Measurements from ENCODE around the gene KCNIP2. TPM values are rescaled to one million over a fixed set of nuclear protein-coding genes. Genes with fewer than 3 reads are reported as not detected.

KCNIP2 gene
- polyA plus RNA-seq, 1 of the 3 experiments (the other 2 are of a cell fraction): 1.0 TPM

- TF ChIP-seq, protein P1, sequence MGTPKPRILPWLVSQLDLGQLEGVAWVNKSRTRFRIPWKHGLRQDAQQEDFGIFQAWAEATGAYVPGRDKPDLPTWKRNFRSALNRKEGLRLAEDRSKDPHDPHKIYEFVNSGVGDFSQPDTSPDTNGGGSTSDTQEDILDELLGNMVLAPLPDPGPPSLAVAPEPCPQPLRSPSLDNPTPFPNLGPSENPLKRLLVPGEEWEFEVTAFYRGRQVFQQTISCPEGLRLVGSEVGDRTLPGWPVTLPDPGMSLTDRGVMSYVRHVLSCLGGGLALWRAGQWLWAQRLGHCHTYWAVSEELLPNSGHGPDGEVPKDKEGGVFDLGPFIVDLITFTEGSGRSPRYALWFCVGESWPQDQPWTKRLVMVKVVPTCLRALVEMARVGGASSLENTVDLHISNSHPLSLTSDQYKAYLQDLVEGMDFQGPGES (IDR thresholded peaks at IDR 0.05; ENCODE audit: low read depth, low read length): no peak
- no peak for TF ChIP-seq CHD2 (IDR thresholded peaks at IDR 0.05; ENCODE audit: low read length, partially characterized antibody)
- no peak for TF ChIP-seq TCF12 (IDR thresholded peaks at IDR 0.05)
- no peak for TF ChIP-seq ELF1 (IDR thresholded peaks at IDR 0.05)
- TF ChIP-seq ZBTB33 (IDR thresholded peaks at IDR 0.05; ENCODE audit: borderline replicate concordance, low read depth): no peak
- TF ChIP-seq RFX5 (IDR thresholded peaks at IDR 0.05; ENCODE audit: low read length): no peak
- no peak for TF ChIP-seq FOXM1 (IDR thresholded peaks at IDR 0.05; ENCODE audit: low read depth)
- TF ChIP-seq FOXJ3 (CRISPR knock-in tag; IDR thresholded peaks at IDR 0.05): no peak
- TF ChIP-seq SMC3 (IDR thresholded peaks at IDR 0.05; ENCODE audit: low read depth, low read length): no peak
Observed at GRCh38 chr10:101817337-101818118, 26.1 kb downstream of the KCNIP2 start (continued).

- Histone ChIP-seq H3K27me3 (ENCODE audit: insufficient read depth) (no peaks in the 10 kb centered on the region), H2AFZ (ENCODE audit: low read depth) (no peak overlapping the region), H3K9me2 (no peaks in the 10 kb centered on the region), H3K4me1 (ENCODE audit: control insufficient read depth in 1 of 2, insufficient read depth in 2 of 2, low read depth in 1 of 2, low read length in 1 of 2) (peaks cover 6 to 23% of the 10 kb centered on the region in 2 experiments; a peak in 3 of 4 replicates), H3K4me2 (peak overlapping the region; percentile 92), H3K4me3 (ENCODE audit: low read depth in 2 of 2, low read length in 1 of 2) (peak overlapping the region; percentile 88 to 96), H3K9me3 (no peaks in the 10 kb centered on the region), H3K79me2 (ENCODE audit: insufficient read depth) (peaks cover 64% of the 10 kb centered on the region), H3K36me3 (replicated peaks in 1 of 2; ENCODE audit: control insufficient read depth in 1 of 2, insufficient read depth in 2 of 2, low read length in 1 of 2) (peaks cover 15 to 28% of the 10 kb centered on the region in 2 experiments), H4K20me1 (ENCODE audit: insufficient read depth) (peaks cover 60% of the 10 kb centered on the region), H3K27ac (ENCODE audit: low read depth in 2 of 2, low read length in 1 of 2) (peak overlapping the region; percentile 81 to 97), H3F3A (replicated peaks; ENCODE audit: insufficient read depth) (peaks cover 9% of the 10 kb centered on the region), H3K9ac (peak overlapping the region; percentile 94)
- POLR2A ChIA-PET: no interaction called here
- CTCF ChIA-PET: interaction anchor here (1.0 to 3.5 kb wide), 6 partner anchors 20 to 603 kb away, joined by 4 to 14 read pairs (median 8); no protein-coding TSS in a partner anchor
- DNase-seq: no peak
- under 1% methylated on average over 14 of the region's 14 CpGs for WGBS (ENCODE audit: low lambda C conversion rate)
- TF ChIP-seq EZH2phosphoT487 (IDR thresholded peaks at IDR 0.05; ENCODE audit: borderline replicate concordance, low read depth) (no peak), RAD21 (IDR thresholded peaks at IDR 0.05; ENCODE audit: low read length) (no peak)
Observed at GRCh38 chr10:101816913-101817336, 26.7 kb downstream of the KCNIP2 start.
